Uterus (tissue), 2 donors: ENCODE results near the gene JMY.

Source experiments
- CTCF ChIP-seq, 4 experiments: fragments of 200-600 bp in 2 of 4; fragments of 450-650 bp in 2 of 4; sonication (generic) in 2 of 4; IDR thresholded peaks; one replicate each; pipeline ENCODE4 v1.5.1; 2016 to 2019; ENCODE audit warnings: antibody characterized with exemption in 4 of 4, mild to moderate bottlenecking in 2 of 4, moderate library complexity in 1 of 4
- POLR2A ChIP-seq, 2 donors: fragments of 450-650 bp; IDR thresholded peaks; one replicate each; pipeline ENCODE4 v1.6.1; 2016; ENCODE audit warnings: antibody characterized with exemption in 2 of 2, mild to moderate bottlenecking in 1 of 2, moderate library complexity in 1 of 2

- no peak for TF ChIP-seq CTCF (IDR thresholded peaks at IDR 0.05)
- no peak for TF ChIP-seq POLR2A (IDR thresholded peaks at IDR 0.05)
Measured at GRCh38 chr5:79297661-79298060, 61.7 kb downstream of the JMY start.
